ENCODE data around the gene TBC1D22A.

The TBC1D22A gene

GRCh38 chr22:47100646-47101200 is 338.3 kb downstream of the TBC1D22A start:
- H3K4me3 ChIP-seq (ENCODE audit: low read depth, low read length), result no peak overlapping the region
- no peaks in the 10 kb centered on the region for H3K36me3 ChIP-seq (replicated peaks)
- no peaks in the 10 kb centered on the region for H3K27me3 ChIP-seq (replicated peaks)
- in situ Hi-C loops (cut with HindIII; ENCODE audit: low pct_ligation_motif_present, low sequenced_read_pairs), result no loop called here
- no peak for DNase-seq
- TF ChIP-seq, protein P1, sequence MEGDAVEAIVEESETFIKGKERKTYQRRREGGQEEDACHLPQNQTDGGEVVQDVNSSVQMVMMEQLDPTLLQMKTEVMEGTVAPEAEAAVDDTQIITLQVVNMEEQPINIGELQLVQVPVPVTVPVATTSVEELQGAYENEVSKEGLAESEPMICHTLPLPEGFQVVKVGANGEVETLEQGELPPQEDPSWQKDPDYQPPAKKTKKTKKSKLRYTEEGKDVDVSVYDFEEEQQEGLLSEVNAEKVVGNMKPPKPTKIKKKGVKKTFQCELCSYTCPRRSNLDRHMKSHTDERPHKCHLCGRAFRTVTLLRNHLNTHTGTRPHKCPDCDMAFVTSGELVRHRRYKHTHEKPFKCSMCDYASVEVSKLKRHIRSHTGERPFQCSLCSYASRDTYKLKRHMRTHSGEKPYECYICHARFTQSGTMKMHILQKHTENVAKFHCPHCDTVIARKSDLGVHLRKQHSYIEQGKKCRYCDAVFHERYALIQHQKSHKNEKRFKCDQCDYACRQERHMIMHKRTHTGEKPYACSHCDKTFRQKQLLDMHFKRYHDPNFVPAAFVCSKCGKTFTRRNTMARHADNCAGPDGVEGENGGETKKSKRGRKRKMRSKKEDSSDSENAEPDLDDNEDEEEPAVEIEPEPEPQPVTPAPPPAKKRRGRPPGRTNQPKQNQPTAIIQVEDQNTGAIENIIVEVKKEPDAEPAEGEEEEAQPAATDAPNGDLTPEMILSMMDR (IDR thresholded peaks at IDR 0.05; ENCODE audit: low read depth, low read length, missing control alignments), result no peak
- no peak overlapping the region for H3K27ac ChIP-seq

DNA sequence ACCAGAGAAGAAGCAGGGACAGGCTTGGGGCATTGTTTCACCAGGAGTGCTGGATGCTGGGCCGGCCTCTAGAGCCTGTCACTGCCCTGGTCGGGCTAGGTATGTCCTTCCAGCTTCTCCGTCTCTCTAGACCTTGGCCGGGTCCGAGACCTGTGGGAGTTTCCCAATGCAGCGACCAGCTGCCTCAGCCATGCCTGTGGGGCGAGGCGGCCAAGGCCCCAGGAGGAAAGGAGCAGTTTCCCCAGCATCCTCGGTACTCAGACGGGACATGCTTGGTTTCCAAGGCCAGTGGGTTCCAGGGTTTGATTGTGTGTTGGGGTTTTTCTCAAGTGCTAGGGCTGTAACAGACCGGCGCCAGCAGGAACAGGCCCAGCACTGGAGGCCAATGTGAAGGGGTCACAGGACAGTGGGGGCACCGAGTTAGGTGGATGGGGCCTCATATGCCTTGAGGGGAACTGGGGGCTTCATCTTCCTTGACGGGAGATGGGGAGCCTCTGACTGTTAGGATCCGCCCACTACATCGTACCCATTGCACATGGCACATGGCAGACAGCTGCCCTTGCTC is 339.0 kb downstream of the TBC1D22A start:
- H3K27me3 ChIP-seq (replicated peaks), result no peaks in the 10 kb centered on the region
- H3K4me3 ChIP-seq (ENCODE audit: low read depth, low read length), result no peak overlapping the region
- DNase-seq, result no peak
- TF ChIP-seq, protein P1 (IDR thresholded peaks at IDR 0.05; ENCODE audit: low read depth, low read length, missing control alignments), result no peak
- in situ Hi-C loops (cut with HindIII; ENCODE audit: low pct_ligation_motif_present, low sequenced_read_pairs), result no loop called here
- H3K27ac ChIP-seq, result no peak overlapping the region
- H3K36me3 ChIP-seq (replicated peaks), result no peaks in the 10 kb centered on the region

DNA sequence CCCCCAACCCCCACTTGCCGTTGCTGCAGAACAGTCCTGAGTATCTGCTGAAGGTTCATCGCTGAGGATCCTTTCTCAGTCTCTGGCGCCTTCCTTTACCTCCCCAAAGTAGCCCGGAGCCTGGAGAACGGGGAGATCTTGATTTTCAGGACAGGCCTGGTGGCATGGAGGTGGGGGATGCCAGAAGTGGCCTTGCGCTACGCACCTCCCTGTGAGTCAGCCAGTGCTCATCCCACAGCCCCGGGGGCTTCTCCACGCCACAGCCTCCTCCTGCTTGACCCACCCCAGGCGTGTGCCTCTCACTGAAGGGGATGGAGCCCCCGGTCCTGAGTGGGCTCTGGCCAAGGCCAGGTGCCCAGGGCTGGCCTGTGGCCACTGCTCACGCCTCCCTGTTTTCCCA is 339.6 kb downstream of the TBC1D22A start:
- in situ Hi-C loops (cut with HindIII; ENCODE audit: low pct_ligation_motif_present, low sequenced_read_pairs), result no loop called here
- TF ChIP-seq, protein P1 (IDR thresholded peaks at IDR 0.05; ENCODE audit: low read depth, low read length, missing control alignments), result no peak
- DNase-seq, result no peak
- Histone ChIP-seq H3K27ac (no peak overlapping the region), H3K27me3 (replicated peaks) (no peaks in the 10 kb centered on the region), H3K36me3 (replicated peaks) (no peaks in the 10 kb centered on the region), H3K4me3 (ENCODE audit: low read depth, low read length) (no peak overlapping the region)

DNA sequence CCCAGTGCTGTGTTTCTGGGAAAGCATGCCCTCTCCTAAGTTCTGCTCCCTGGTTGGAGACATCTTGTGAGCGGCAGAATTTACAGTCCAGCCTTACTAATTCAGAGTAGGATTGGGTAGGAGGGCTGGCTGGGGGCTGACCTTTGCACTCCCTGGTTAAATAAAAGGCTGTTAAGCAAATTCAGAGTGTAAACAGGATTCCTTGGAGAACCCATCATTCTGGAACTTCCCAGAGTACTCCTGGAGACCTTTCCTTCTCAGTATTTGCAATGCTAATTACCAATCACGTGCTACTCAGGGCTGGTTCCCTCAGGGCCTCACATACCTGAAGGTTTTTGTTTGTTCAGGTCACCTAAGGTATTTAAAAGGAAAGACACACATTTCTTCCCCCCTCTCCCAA is 340.2 kb downstream of the TBC1D22A start:
- no peaks in the 10 kb centered on the region for H3K27me3 ChIP-seq (replicated peaks)
- no peaks in the 10 kb centered on the region for H3K36me3 ChIP-seq (replicated peaks)
- DNase-seq, result no peak
- in situ Hi-C loops (cut with HindIII; ENCODE audit: low pct_ligation_motif_present, low sequenced_read_pairs), result no loop called here
- no peak overlapping the region for H3K27ac ChIP-seq
- H3K4me3 ChIP-seq (ENCODE audit: low read depth, low read length), result no peak overlapping the region
- TF ChIP-seq, protein P1 (IDR thresholded peaks at IDR 0.05; ENCODE audit: low read depth, low read length, missing control alignments), result no peak

GRCh38 chr22:47105085-47105484 is 342.6 kb downstream of the TBC1D22A start:
- no peaks in the 10 kb centered on the region for H3K36me3 ChIP-seq (replicated peaks)
- no peaks in the 10 kb centered on the region for H3K27me3 ChIP-seq (replicated peaks)
- no peak overlapping the region for H3K4me3 ChIP-seq (ENCODE audit: low read depth, low read length)
- DNase-seq, result no peak
- TF ChIP-seq, protein P1 (IDR thresholded peaks at IDR 0.05; ENCODE audit: low read depth, low read length, missing control alignments), result no peak
- in situ Hi-C loops (cut with HindIII; ENCODE audit: low pct_ligation_motif_present, low sequenced_read_pairs), result no loop called here
- no peak overlapping the region for H3K27ac ChIP-seq

- H3K27me3 ChIP-seq (replicated peaks), result no peaks in the 10 kb centered on the region
- no peak overlapping the region for H3K4me3 ChIP-seq (ENCODE audit: low read depth, low read length)
- in situ Hi-C loops (cut with HindIII; ENCODE audit: low pct_ligation_motif_present, low sequenced_read_pairs), result no loop called here
- DNase-seq, result no peak
- H3K36me3 ChIP-seq (replicated peaks), result no peaks in the 10 kb centered on the region
- peak overlapping the region; percentile 65 for H3K27ac ChIP-seq
- TF ChIP-seq, protein P1 (IDR thresholded peaks at IDR 0.05; ENCODE audit: low read depth, low read length, missing control alignments), result no peak
Measured at GRCh38 chr22:47106806-47107205, 344.4 kb downstream of the TBC1D22A start.
